A549 (cell line): ENCODE data around the gene MYDGF. TPM values are rescaled to one million over a fixed set of nuclear protein-coding genes. Genes with fewer than 3 reads are reported as not detected.

Experiments
- ATAC-seq, 2 experiments: fragments of 200-7000 bp in 1 of 2; fragments of >200 bp in 1 of 2; cut with Nextera tagmentation in 1 of 2; cut with Tn5 transposase in 1 of 2; 3 replicates each; pipeline versions ENCODE4 v1.8.0 to v1.9.1; 2018 to 2020; ENCODE audit warnings: mild to moderate bottlenecking in 1 of 2, moderate library complexity in 1 of 2
- CTCF ChIA-PET: fragments of 300-600 bp; sonication (Branson Sonifier 250); formaldehyde crosslinking; extraction: SDS; loops from one replicate; lab custom pipeline; 2021; ENCODE audit warnings: antibody characterized with exemption, inconsistent platforms; lab: Yijun Ruan, JAX
- POLR2A ChIA-PET: fragments of 350-600 bp; formaldehyde crosslinking; extraction: SDS; loops from one replicate; lab custom pipeline; 2021; ENCODE audit warnings: antibody characterized with exemption, inconsistent platforms; lab: Yijun Ruan, JAX
- DNase-seq, 2 experiments: peaks; one replicate each; pipeline versions ENCODE4 v3.0.0 to v3.0.0-alpha.2; 2011 to 2016; ENCODE audit warnings: low read depth in 1 of 2, low spot score in 1 of 2
- FAIRE-seq: peaks from 2 replicates; lab custom pipeline; 2011; peaks lifted over from hg19 to GRCh38; lab: Jason Lieb, UNC
- H3K27ac ChIP-seq, 2 experiments: fragments of >200 bp; sonication (Bioruptor Twin); formaldehyde crosslinking; 3 replicates each; pipeline ENCODE4 v1.5.1; 2016 to 2017
- H3K4me1 ChIP-seq: fragments of >200 bp; sonication (Bioruptor Twin); formaldehyde crosslinking; 3 replicates; pipeline ENCODE4 v1.6.1; 2016
- H3K4me2 ChIP-seq: fragments of >200 bp; sonication (Bioruptor Twin); formaldehyde crosslinking; 3 replicates; pipeline ENCODE4 v1.6.1; 2016
- H3K4me3 ChIP-seq: fragments of >200 bp; sonication (Bioruptor Twin); formaldehyde crosslinking; 3 replicates; pipeline ENCODE4 v1.5.1; 2016
- H3K9me3 ChIP-seq: fragments of >200 bp; sonication (Bioruptor Twin); formaldehyde crosslinking; 3 replicates; pipeline ENCODE4 v1.6.1; 2016
- BHLHE40 ChIP-seq: IDR thresholded peaks from 2 replicates; pipeline ENCODE4 v1.6.1; 2012; ENCODE audit warnings: low read depth, low read length, inconsistent platforms
- CBX8 ChIP-seq: fragments of 200-600 bp; sonication (generic); IDR thresholded peaks from 2 replicates; pipeline ENCODE4 v1.6.1; 2016
- CEBPB ChIP-seq, 2 experiments: fragments of >200 bp in 1 of 2; sonication (Bioruptor Twin) in 1 of 2; formaldehyde crosslinking in 1 of 2; IDR thresholded peaks; 2 replicates each; pipeline ENCODE4 v1.6.1; 2012 to 2016
- CHD2 ChIP-seq: fragments of 150-350 bp; IDR thresholded peaks from 2 replicates; pipeline ENCODE4 v1.6.1; 2014; ENCODE audit warnings: low read length; ENCODE audit not compliant: partially characterized antibody
- EHF ChIP-seq: fragments of 250-450 bp; sonication (Bioruptor Pico); IDR thresholded peaks from 2 replicates; pipeline ENCODE4 v1.5.0; 2020; ENCODE audit warnings: mild to moderate bottlenecking
- EHMT2 ChIP-seq: fragments of 200-600 bp; sonication (generic); IDR thresholded peaks from 2 replicates; pipeline ENCODE4 v1.6.1; 2016; ENCODE audit warnings: antibody characterized with exemption, low read depth, mild to moderate bottlenecking, moderate library complexity
- FOSB ChIP-seq: fragments of 250-450 bp; sonication (Bioruptor Pico); IDR thresholded peaks from 2 replicates; pipeline ENCODE4 v1.5.0; 2020; ENCODE audit warnings: mild to moderate bottlenecking, moderate library complexity
- HOXB5 ChIP-seq: fragments of 250-450 bp; sonication (Bioruptor Pico); IDR thresholded peaks from 2 replicates; pipeline ENCODE4 v1.5.0; 2020; ENCODE audit warnings: mild to moderate bottlenecking, moderate library complexity
- JUN ChIP-seq, 2 experiments: fragments of >200 bp; sonication (Bioruptor Twin); formaldehyde crosslinking; IDR thresholded peaks; 2 replicates in 1 of 2; 3 replicates in 1 of 2; pipeline ENCODE4 v1.6.1; 2016 to 2017
- MAZ ChIP-seq: fragments of 150-350 bp; IDR thresholded peaks from 2 replicates; pipeline ENCODE4 v1.6.1; 2014; ENCODE audit warnings: antibody characterized with exemption, low read depth, low read length, borderline replicate concordance
- POLR2A ChIP-seq: IDR thresholded peaks from 2 replicates; pipeline ENCODE4 v1.6.1; 2012; ENCODE audit warnings: mild to moderate bottlenecking, low read length
- SMC3 ChIP-seq: fragments of >200 bp; sonication (Bioruptor Twin); formaldehyde crosslinking; IDR thresholded peaks from 3 replicates; pipeline ENCODE4 v1.6.1; 2018; ENCODE audit warnings: inconsistent platforms
- TFCP2L1 ChIP-seq: fragments of 250-450 bp; sonication (Bioruptor Pico); IDR thresholded peaks from 2 replicates; pipeline ENCODE4 v1.5.0; 2021; ENCODE audit warnings: mild to moderate bottlenecking
- ZFP36 ChIP-seq: fragments of 450-650 bp; IDR thresholded peaks from 2 replicates; pipeline ENCODE4 v1.6.1; 2014; ENCODE audit warnings: borderline replicate concordance; ENCODE audit not compliant: partially characterized antibody
- ZNF302 ChIP-seq: fragments of 250-450 bp; sonication (Bioruptor Pico); IDR thresholded peaks from 2 replicates; pipeline ENCODE4 v1.9.0; 2021; ENCODE audit warnings: inconsistent platforms, mild to moderate bottlenecking, moderate library complexity
- WGBS: methylation state at CpG from one replicate; pipeline ENCODE4 v1.1.6; 2017; ENCODE audit errors: missing lambda C conversion rate; 5-methylcytosine and 5-hydroxymethylcytosine counted together
- polyA plus RNA-seq, 4 experiments: library from polyadenylated mRNA; depleted of rRNA in 3 of 4; stranded (reverse); fragments of >200 nt; fragmentation: RNase III in 1 of 4; extraction: RNeasy Plus Mini Kit Qiagen cat#74134 plus additional on column Dnase treatment in 1 of 4; gene quantifications; 2 replicates in 3 of 4; 3 replicates in 1 of 4; pipeline ENCODE4 v1.2.3, GENCODE V29; 2011 to 2017
- TF ChIP-seq, protein P1 (sequence below): fragments of >200 bp; sonication (Bioruptor Twin); formaldehyde crosslinking; IDR thresholded peaks from 2 replicates; pipeline ENCODE4 v1.6.1; 2016
- TF ChIP-seq, protein P2 (sequence below): IDR thresholded peaks from 2 replicates; pipeline ENCODE4 v1.6.1; 2012; ENCODE audit warnings: low read depth, borderline replicate concordance
- TF ChIP-seq, protein P3 (sequence below): IDR thresholded peaks from 2 replicates; pipeline ENCODE4 v1.6.1; 2012
- TF ChIP-seq, protein P4 (sequence below): fragments of 200-600 bp; sonication (generic); IDR thresholded peaks from 2 replicates; pipeline ENCODE4 v1.6.1; 2016; ENCODE audit warnings: antibody characterized with exemption, mild to moderate bottlenecking, moderate library complexity
- TF ChIP-seq, protein P5 (sequence below): fragments of 250-450 bp; sonication (Bioruptor Pico); IDR thresholded peaks from 2 replicates; pipeline ENCODE4 v1.5.0; 2021; ENCODE audit warnings: mild to moderate bottlenecking, moderate library complexity, borderline replicate concordance

Gene MYDGF
- polyA plus RNA-seq, 2 of the 4 experiments (the other 2 are of a cell fraction) = 62.1 to 107 TPM

DNA sequence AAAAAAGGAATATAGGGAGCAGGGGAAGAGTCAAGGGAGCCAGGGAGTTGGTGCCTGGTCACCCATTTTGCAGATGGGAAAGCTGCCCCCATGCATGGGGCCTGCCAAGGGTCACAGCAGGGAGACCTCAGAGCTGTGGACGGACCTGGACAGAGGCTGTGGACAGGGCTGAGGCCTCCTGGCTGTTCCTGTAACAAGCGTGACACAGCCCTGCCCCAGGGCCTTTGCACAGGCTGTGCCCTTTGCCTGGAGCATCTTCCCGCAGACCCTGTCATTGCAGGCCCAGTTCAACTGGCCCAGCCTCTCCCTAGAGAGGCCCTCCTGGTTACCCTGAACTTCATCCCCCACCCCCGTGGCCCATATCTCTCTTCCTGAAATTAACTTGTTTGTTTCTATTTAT, 24.4 kb downstream of the MYDGF start:
- Histone ChIP-seq H3K27ac (no peak overlapping the region), H3K4me1 (no peaks in the 10 kb centered on the region), H3K4me3 (no peak overlapping the region), H3K4me2 (no peak overlapping the region), H3K9me3 (no peaks in the 10 kb centered on the region)
- ChIA-PET CTCF (interaction anchor here (0.6 to 3.0 kb wide), 3 partner anchors 10 to 121 kb away, joined by 3 to 16 read pairs (median 3); no protein-coding TSS in a partner anchor), POLR2A (no interaction called here)
- 94% methylated on average over 4 of the region's 4 CpGs for WGBS
- DNase-seq (no peak), ATAC-seq (no peak), FAIRE-seq (no peak)
- TF ChIP-seq, protein P1, sequence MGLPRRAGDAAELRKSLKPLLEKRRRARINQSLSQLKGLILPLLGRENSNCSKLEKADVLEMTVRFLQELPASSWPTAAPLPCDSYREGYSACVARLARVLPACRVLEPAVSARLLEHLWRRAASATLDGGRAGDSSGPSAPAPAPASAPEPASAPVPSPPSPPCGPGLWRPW = no peak
- TF ChIP-seq FOSB (CRISPR knock-in tag) = no peak
- no peak for TF ChIP-seq MAZ
- no peak for TF ChIP-seq TFCP2L1 (CRISPR knock-in tag)
- TF ChIP-seq EHF = no peak
- no peak for TF ChIP-seq EHMT2
- TF ChIP-seq CEBPB (IDR thresholded peaks at IDR 0.05) = no peak
- TF ChIP-seq, protein P2, sequence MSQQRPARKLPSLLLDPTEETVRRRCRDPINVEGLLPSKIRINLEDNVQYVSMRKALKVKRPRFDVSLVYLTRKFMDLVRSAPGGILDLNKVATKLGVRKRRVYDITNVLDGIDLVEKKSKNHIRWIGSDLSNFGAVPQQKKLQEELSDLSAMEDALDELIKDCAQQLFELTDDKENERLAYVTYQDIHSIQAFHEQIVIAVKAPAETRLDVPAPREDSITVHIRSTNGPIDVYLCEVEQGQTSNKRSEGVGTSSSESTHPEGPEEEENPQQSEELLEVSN = no peak
- no peak for TF ChIP-seq CHD2
- TF ChIP-seq POLR2A = no peak
- no peak for TF ChIP-seq HOXB5 (CRISPR knock-in tag)
- TF ChIP-seq, protein P3, sequence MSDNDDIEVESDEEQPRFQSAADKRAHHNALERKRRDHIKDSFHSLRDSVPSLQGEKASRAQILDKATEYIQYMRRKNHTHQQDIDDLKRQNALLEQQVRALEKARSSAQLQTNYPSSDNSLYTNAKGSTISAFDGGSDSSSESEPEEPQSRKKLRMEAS = no peak
- TF ChIP-seq SMC3 = no peak
- TF ChIP-seq ZFP36 = no peak
- TF ChIP-seq ZNF302 = no peak
- no peak for TF ChIP-seq BHLHE40
- TF ChIP-seq JUN (IDR thresholded peaks at IDR 0.05) = no peak
- no peak for TF ChIP-seq CBX8
- TF ChIP-seq, protein P4, sequence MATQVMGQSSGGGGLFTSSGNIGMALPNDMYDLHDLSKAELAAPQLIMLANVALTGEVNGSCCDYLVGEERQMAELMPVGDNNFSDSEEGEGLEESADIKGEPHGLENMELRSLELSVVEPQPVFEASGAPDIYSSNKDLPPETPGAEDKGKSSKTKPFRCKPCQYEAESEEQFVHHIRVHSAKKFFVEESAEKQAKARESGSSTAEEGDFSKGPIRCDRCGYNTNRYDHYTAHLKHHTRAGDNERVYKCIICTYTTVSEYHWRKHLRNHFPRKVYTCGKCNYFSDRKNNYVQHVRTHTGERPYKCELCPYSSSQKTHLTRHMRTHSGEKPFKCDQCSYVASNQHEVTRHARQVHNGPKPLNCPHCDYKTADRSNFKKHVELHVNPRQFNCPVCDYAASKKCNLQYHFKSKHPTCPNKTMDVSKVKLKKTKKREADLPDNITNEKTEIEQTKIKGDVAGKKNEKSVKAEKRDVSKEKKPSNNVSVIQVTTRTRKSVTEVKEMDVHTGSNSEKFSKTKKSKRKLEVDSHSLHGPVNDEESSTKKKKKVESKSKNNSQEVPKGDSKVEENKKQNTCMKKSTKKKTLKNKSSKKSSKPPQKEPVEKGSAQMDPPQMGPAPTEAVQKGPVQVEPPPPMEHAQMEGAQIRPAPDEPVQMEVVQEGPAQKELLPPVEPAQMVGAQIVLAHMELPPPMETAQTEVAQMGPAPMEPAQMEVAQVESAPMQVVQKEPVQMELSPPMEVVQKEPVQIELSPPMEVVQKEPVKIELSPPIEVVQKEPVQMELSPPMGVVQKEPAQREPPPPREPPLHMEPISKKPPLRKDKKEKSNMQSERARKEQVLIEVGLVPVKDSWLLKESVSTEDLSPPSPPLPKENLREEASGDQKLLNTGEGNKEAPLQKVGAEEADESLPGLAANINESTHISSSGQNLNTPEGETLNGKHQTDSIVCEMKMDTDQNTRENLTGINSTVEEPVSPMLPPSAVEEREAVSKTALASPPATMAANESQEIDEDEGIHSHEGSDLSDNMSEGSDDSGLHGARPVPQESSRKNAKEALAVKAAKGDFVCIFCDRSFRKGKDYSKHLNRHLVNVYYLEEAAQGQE = no peak

DNA sequence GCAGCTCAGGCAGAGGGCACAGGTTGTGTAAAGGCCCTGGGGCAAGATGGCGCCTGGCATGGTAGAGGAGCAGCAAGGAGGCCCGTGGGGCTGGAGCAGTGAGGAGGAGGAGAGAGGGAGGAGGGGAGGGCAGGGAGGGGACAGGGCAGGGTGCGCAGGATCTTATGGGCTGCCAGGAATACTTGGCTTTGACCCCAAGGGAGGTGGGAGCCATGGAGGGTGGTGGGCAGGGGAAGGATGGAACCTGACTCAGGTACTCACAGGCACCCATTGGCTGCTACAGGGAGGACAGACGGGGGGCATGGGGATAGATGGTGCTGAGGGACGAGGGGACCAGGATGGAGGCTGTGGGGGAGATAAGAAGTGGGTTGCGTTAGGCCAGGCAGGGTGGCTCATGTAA, 27.5 kb downstream of the MYDGF start:
- ChIA-PET CTCF (interaction anchor here (0.7 to 1.3 kb wide), 2 partner anchors 10 to 66 kb away, joined by 3 to 7 read pairs; no protein-coding TSS in a partner anchor), POLR2A (no interaction called here)
- H3K4me2 ChIP-seq = no peak overlapping the region
- no peak overlapping the region for H3K27ac ChIP-seq
- peaks cover 11% of the 10 kb centered on the region; the same call in 2 of the 3 replicates for H3K4me1 ChIP-seq
- WGBS = 83% methylated on average over 6 of the region's 6 CpGs
- no peak overlapping the region for H3K4me3 ChIP-seq
- no peak for FAIRE-seq
- TF ChIP-seq, protein P5, sequence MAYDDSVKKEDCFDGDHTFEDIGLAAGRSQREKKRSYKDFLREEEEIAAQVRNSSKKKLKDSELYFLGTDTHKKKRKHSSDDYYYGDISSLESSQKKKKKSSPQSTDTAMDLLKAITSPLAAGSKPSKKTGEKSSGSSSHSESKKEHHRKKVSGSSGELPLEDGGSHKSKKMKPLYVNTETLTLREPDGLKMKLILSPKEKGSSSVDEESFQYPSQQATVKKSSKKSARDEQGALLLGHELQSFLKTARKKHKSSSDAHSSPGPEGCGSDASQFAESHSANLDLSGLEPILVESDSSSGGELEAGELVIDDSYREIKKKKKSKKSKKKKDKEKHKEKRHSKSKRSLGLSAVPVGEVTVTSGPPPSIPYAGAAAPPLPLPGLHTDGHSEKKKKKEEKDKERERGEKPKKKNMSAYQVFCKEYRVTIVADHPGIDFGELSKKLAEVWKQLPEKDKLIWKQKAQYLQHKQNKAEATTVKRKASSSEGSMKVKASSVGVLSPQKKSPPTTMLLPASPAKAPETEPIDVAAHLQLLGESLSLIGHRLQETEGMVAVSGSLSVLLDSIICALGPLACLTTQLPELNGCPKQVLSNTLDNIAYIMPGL (CRISPR knock-in tag) = no peak
- ATAC-seq = no peak
- H3K9me3 ChIP-seq = no peaks in the 10 kb centered on the region
- no peak for DNase-seq
